Measurements from ENCODE around the gene CDC26.

DNA sequence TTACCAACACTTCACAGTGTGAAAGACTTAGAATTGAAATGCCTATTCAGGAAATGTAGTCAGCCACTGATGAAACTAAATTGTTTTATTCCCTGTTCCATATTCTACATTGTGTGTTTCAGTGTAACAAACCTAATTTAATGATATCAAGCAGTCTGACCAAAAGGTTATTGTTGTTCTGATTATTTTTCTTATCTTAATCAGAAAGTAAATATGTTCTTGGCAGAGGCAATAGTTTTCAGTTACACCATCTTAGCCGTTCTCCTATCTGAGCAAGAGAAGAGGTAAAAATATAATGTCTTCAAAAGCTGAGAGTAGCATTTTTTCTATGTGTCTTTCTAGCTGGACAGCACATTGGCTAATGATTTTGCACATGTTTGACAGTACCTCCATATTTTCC is 17.1 kb downstream of the CDC26 start:
- TF ChIP-seq POLR2A (IDR thresholded peaks at IDR 0.05; ENCODE audit: low read depth), result no peak
- TF ChIP-seq, protein P1, sequence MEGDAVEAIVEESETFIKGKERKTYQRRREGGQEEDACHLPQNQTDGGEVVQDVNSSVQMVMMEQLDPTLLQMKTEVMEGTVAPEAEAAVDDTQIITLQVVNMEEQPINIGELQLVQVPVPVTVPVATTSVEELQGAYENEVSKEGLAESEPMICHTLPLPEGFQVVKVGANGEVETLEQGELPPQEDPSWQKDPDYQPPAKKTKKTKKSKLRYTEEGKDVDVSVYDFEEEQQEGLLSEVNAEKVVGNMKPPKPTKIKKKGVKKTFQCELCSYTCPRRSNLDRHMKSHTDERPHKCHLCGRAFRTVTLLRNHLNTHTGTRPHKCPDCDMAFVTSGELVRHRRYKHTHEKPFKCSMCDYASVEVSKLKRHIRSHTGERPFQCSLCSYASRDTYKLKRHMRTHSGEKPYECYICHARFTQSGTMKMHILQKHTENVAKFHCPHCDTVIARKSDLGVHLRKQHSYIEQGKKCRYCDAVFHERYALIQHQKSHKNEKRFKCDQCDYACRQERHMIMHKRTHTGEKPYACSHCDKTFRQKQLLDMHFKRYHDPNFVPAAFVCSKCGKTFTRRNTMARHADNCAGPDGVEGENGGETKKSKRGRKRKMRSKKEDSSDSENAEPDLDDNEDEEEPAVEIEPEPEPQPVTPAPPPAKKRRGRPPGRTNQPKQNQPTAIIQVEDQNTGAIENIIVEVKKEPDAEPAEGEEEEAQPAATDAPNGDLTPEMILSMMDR (IDR thresholded peaks at IDR 0.05), result no peak
